GM19328 (cell line): ENCODE measurements around the gene ANKS1A.

Experiments
- ATAC-seq: cut with Tn5 transposase; IDR thresholded peaks from one replicate; pipeline ENCODE4 v1.9.1; 2021; ENCODE audit warnings: mild to moderate bottlenecking, moderate library complexity; ENCODE audit not compliant: unreplicated experiment

The ANKS1A gene

GRCh38 chr6:35036828-35037663 is 148.0 kb downstream of the ANKS1A start:
- ATAC-seq, result no peak

GRCh38 chr6:35037664-35038038 is 148.6 kb downstream of the ANKS1A start:
- no peak for ATAC-seq

- no peak for ATAC-seq
Observed at GRCh38 chr6:35038076-35038475, 149.0 kb downstream of the ANKS1A start.

- ATAC-seq, result no peak
Observed at GRCh38 chr6:35040398-35040797, 151.3 kb downstream of the ANKS1A start.

DNA sequence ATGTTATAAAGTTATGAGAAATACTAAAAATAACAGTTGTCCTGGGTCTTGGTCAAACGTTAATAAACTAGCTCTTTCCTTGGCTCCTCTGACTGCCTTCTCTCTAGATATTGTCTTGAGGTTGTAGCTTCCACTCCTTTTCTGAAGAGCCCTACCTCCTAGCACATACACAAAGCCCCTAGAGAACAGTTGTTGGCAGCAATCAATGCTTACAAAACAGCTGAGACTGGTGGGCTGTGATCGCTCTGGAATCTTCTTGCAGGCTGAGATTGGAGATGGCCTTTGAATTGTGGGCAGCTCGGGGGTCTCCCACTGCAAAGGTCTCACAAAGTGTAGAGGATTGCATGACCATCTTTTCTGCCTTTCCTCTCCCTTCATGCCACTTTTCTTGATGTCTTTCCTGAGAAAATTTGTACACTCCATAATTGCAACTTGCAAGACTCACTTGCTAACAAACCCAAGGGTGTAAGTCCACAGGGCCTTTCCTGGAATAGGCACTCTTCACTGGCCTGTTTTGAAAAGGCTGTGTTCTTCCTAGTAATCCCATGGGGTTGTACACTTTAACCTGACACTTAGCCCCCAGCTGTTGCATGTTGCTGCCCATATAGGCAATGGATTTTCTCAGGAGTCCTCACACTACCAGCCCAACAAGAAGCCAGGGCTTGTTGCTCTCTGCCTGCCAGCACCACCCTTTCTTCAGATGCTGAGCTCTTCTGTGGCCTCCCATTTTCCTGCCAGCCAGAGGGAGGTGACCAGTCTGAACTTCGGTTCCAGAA is 152.2 kb downstream of the ANKS1A start:
- ATAC-seq, result no peak

DNA sequence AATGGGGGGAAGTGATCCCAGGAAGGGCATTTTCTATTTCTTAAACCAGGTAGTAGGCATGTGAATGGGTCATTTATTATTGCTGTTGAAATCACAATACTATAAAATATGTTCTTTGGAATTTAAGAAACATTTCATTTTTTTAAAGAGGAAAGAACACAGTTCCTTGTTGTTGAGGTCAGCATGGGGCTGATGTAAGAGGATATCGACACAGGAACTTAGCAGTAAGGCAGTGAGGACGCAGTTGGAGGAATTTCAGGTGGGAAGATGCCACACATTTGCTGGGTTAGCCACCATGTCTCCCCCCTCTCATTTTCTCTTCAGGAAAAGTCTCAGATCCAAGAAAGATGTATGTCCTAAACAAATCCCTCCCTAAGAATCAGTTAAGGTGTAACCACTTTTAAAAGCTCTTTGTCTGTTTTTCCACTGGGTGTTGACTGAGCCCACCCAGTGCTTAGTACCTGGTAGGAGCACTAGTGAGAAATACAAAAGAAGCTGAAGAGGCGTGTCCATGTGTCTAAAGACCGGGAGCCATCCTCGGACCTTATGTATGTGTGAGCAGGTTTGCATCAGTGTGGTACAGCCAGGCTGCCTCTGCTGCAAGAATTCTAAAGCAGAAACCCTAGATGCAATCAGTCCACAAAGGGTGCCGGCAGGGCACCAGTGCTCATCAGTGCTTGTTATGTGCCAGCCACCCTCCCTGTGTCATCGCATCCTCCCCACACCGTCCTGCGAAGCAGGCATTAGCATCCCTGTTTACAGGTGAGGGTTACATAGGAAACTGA is 153.2 kb downstream of the ANKS1A start:
- ATAC-seq, result no peak

DNA sequence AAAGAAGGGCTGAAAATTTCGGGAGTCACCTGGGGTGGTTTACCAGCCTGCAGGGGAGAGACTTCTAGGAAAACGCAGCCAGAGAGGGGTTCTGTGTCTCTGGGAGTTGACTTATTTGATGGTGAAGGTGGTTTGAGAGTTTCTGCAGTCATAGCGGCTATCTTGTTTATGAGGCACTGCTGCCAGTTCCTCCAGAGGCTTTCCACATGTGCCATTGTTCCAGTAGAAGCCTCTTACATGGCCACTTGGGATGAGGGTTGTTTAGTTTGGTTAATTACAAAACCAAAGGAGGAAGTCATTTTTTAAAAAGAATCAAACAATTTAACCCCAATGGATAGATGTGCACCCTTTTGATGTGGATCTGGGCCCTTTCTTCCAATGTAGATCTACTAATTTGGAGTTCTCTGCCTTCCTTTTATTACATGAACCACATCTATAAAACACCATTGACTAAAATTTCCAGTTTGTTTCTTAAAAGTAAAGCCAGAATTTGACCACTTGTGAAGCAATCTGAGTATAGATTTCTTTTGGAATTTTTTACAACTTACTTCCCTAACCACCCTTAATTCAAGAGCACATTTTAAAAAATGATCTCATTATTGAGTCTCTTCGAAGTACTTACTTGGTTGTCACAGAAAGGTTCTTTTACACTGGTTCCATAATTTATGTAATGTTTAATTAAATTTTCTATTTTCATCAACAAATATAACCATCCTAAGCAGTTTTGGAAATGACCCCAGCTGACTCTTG is 154.5 kb downstream of the ANKS1A start:
- ATAC-seq, result no peak

DNA sequence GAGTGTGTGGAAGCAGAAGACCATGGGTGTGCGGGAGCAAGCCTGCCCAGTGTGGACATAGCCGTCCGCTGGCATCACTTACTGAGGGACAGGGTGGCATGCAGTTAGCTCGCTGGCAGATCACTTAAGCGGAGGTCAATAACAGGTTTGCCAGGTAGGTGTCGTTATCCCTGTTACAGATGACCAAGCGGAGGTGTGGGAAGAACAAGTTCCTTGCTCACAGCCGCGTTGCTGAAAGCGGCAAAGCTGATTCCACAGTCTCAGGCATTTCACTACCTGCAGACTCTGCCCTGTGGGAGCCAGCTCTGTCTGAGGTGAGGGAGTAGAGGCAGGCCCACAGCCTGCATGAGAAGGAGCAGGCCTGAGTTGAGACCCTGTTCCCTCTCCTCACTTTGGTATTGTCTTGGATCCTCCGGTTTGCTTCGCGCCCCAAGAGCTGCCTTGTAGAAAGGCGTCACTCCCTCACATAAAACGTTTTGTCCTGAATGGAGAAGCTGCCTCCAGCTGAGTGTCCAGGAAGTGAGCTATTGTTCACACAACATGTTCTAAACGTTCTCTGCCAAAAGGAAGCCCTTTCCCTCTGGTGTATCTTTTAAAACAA is 155.2 kb downstream of the ANKS1A start:
- ATAC-seq, result no peak

DNA sequence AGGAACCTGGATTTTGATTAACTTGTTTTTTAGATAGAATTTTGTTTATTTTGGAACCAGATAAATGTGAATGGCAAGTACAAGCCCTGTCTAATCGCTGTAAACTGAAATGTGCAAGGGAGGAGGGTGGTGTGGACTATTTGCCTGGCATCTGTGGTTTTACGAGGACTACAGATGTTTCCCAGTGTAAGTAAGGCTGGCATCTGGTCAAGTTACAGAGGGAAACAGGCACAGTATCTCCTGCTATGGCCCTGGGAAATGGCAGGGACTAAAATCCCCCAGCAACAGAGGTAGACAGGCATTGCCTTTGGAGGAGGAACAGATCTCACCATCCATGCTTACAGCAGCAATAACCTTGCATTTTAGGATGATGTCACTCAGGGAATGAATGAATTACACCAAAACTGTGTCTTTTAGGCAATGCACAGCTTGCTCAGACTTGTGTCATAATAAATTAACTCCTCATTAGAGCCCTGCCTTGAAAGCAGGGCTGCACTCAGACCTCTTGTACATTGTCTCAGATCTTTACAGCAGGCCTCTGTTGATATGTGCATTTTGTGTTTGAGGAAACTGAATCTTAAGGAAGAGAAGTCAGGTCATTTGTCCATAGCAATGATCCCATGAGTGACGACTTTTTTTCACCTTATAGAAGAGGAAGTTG is 155.8 kb downstream of the ANKS1A start:
- ATAC-seq, result no peak

DNA sequence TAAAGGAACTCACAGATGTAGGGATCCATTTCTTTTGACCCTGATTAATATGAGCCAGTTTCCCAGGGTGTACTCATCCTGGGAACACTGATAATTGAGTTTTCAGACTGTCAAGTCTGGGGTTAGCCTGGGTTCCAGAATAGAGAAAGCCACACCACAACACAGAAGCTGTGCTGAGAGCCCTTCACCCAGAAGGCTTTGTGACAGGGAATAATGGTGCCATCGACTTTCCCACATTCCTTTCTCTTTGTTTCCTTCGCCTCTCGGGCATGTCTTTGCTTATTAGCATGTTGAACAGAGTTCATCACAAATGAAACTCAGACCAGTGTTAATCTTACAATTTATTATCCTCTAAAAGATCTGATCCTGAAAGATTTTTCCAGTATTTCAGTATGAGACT is 157.0 kb downstream of the ANKS1A start:
- ATAC-seq, result no peak

- ATAC-seq, result no peak
Observed at GRCh38 chr6:35046862-35047261, 157.8 kb downstream of the ANKS1A start.

DNA sequence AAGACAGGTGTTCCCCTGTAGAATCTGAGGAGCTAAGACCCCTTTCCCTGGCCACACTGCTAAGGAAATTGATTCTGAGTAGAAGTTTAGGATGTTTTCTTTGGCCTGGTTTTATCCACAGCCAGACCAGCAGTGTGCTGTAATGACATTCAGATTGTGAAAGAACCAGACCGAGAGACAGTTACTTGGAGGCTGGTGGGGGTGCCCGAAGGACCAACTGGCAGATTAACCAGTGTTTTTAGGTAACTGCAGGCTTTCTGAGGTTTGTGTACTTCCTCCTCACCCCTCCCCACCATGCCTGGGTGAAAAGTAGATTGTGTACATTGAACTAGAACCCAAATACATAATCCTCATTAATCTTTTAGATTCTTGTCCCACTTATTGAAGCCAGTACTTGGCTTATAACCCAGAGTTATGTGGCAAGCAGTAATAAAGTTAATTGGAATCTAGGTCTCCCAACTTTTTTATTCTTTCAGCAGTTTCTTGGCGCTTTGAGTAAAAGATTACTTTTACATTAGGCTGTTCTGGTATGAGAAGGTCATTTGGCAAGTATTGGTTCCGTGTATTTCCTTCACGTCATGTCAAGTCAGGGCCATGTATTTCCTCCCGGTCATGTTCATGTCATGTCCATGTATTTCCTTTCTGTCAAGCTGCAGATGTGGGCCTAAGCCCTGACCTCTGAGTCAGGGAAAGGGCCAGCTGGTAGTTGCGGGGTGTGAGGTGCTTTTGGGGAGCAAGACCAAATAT is 158.4 kb downstream of the ANKS1A start:
- no peak for ATAC-seq

DNA sequence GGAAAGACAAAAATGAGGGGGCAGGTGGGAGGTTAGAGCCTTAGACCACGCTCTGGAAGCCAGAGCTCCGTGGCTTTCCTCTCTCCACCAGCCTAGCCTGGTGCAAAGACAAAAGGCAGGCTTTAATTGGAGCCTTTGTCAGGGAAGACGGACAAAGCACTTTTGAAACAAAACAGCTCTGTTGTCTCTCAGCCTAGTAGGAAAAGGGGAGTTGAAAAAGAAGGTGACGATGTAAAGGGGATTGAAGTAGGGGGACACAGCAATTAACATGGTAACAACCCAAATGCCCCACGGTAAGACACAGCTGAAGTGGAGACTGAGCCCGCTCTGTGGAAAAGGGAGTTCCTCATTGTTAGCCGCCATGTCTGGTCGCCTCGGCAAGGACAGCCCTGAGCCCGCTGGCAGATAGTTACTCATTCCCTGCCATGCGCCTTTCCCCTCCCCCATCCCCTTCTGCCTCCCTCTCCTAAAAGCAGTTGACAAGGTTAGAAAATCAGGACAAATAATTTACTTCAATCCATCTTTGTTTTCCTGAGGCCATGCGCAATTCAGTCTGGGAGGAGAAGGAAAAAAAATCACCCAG is 159.1 kb downstream of the ANKS1A start:
- no peak for ATAC-seq

- ATAC-seq, result no peak
Observed at GRCh38 chr6:35048631-35049083, 159.6 kb downstream of the ANKS1A start.

DNA sequence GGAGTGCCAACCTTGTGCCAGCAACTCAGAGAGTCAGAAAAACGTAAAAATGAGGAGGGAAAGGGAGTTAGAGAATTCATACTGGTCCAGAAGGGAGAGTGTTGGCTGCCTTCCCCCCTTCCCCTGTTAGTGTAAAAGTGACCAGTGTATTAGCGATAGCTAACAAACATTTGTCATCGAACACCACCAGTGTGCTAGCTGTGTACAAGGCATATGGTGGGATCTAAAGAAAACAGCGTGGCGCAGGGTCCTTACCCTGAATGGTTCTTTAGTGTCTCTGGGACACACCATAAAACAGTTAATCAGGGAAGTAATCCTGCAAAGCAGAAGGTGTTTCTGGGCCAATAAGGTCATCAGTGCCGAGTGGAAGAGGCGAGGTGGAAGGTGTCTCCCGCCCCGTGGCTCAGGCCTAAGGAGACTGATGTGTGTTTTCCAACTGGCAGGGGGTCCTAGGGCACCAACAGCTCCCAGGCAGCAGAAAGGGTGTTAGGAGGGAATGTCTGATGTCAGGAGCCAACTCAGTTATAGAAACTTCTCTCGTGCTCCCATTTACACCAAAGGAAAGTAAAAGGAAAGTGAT is 160.2 kb downstream of the ANKS1A start:
- ATAC-seq, result no peak

DNA sequence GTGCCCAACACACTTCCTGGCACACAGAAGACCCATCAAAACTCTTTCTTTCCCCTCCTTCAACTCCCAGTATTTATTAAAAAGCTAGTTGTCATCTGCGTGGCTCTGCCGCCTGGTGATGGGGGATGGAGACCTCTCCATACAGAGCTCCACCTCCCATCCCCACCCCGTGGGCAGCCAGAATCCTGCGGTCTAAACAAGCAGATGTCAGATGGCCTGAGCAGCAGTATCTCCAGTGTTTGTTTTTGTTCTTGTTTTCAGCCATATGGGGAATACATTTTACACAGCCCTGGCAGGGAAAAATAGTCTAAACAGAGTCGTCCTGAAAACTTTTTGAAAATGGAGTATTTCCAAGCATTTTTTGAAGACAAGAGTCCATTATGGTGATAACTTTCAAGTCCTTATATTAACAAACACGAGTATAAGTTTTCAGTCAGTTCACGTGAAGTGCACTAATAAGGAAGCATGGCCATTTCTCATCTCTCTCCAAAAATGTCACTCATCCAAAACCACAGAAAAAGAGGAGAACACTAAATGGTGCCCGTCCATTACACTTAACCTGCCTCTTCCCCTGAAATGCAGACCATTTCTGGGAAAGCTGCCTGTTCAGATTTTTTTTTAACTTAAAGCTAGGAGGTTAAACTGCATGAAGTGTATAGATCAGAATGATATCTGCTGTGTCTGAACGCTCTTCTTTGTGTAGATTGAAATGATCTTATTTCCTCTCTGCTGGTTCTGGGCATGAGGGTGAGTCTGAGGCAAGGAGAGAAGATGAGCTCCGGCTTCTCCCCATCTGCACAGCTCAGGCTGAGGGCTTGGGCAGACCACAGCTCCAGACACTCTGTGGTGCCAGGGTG is 161.1 kb downstream of the ANKS1A start:
- ATAC-seq, result no peak

- no peak for ATAC-seq
Observed at GRCh38 chr6:35050757-35051330, 161.8 kb downstream of the ANKS1A start.
